Myocyte (in vitro differentiated cells): ENCODE data around the gene DGKK. TPM values are rescaled to one million over a fixed set of nuclear protein-coding genes. Genes with fewer than 3 reads are reported as not detected.
"Not testable (repeated sequence)": the region's sequence is repeated elsewhere in the genome, so short reads cannot be mapped to it uniquely, and the experiment has no call there.

Experiments used
- DNase-seq: peaks from one replicate; pipeline ENCODE4 v3.0.0-alpha.2; 2012; ENCODE audit warnings: low read depth
- total RNA-seq: library from RNA; depleted of rRNA; stranded (reverse); fragments of >200 nt; gene quantifications from 2 replicates; pipeline ENCODE4 v1.2.3, GENCODE V29; 2014

The DGKK gene
- total RNA-seq, 1 donor from 2014 or later = not detected

DNA sequence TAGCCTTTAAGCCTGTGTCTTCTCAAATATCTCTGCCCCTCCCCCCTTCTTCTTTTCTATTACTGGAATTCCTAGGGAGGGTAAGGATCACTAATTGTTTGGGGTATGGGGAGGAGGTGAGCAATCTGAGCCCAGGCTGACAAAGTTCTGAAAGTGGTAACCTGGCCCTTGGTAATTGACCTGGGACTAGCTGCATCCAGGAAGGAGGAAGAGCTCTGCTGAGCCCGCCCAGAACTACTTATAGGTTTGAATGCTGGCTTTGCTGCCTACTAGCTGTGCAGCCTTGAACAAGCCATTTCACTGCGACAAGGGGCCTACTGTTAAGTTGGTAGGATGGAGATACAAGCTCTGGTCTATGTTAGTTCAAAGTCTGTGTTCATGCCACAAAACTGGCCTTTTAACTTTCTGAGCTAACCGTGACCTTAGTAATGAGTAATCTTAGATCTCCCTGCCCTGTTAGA lies 37.8 kb downstream of the DGKK start:
- DNase-seq = no peak

DNA sequence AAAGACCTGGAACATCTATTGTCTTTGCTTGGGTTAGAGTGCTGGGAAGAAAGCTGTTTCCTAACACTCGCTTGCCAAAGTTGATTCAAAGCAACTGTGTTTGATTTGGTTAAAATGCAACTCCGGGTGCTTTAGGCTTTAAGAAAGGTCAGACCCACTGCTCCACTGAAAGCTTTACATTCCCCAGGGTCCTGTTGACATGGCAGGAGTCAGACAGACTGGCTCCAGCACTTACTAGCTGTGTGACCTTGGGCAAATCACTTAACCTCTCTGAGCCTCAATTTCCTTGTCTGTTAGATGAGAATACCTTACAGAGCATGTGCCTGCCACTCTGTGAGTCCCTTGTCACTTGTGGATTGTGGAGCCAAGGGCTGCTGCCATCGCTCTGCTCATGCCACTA lies 39.0 kb downstream of the DGKK start:
- DNase-seq = no peak

DNA sequence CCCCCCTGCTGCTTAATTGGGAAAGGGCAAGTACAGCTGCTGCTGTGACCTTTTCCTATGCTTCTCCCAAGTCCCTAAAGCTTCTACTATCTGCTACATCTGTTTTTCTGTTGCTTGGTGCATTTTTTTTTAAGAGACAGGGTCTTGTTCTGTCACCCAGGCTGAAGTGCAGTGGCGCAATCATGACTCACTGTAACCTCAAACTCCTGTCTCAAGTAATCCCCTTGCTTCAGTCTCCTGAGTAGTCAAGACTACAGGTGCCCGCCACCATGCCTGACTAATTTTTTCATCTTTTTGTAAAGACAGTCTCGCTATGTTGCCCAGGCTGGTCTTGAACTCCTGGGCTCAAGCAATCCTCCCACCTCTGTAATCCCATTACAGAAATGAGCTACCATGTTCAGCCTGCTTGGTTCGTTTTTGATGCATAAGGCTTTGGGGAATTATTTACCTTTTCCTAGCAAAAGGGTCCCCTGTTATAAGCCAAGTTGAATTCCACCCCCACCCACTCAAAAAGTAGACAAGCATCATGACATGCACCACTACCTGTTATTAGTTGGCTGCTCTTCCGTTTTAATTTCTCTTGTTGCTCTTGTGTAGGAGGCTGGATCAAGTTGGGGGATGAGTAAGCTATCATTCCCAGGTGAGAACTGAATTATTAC lies 39.6 kb downstream of the DGKK start:
- DNase-seq = no peak

DNA sequence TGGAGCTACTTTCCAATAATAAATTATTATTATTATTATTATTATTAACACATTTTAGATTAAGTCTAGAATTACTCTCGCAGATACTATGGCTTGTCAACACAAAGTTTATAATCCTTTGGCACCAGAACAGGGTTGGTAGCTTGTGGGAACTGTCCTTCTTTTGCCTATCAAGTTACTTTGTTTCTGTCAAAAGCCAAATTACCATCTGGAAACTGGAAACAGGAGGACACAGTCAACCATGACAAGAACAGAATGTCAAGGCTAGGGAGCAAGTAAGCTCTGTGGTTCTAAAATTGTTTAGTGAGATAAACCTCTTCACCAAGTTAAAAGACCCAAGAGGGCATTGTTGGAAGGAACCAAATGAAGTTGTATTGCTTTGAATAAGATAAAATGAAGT lies 42.5 kb downstream of the DGKK start:
- no peak for DNase-seq

DNA sequence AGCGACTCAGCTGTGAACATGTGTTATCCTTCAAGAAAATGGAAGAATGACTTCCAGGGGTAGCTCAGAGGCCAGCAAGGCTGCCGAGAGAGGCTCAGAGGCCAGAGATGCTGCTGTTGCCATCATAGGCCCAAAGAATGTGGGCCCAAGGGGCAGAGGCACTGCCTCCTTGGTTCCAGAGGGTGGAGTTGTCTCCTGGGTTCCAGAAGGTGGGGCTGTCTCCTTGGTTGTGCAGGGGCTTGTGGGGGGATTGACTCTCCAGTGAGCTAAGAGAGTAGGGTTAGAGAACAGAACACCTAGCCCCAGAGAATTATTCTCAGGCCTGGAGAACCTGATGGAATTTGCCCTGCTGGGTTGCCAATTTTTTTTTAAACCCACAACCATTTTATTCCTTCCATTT lies 62.6 kb downstream of the DGKK start:
- no peak for DNase-seq

DNA sequence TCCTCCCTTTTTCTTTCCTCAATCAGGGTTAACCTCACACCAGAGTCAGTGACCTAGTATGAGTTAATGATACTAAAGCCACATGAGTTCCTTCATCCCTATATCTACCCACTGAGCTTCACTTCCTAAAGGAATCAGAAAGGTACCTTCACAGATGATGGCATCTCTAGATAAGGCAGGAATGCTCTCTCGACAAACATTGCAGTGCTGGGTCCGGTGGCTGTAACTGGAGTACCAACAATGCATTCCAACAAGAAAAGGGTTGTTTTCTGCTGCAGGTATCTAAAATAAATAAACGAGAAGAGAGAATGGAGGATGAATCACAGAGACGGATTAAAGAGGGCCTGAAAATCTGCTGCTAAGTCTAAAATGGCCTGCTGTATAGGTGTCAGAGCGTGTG lies 66.7 kb downstream of the DGKK start:
- no peak for DNase-seq

DNA sequence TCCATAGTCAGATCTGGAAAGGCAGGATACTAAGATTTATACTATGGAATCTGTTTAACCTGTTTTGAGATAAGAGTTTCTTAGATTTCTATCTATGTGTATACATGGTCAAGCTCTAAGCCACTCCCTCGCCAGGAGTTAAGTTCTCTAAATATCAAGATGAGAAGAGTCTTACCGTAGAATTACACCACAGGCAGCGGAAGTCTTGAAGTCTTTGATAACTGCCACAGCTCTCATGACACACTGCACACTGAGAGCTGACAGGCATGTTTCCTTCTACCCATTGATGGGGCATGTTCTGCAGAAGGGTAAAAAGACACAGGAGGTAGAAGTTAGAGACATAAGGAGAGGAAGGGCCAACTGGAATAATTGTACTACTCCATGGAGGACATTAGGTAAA lies 67.7 kb downstream of the DGKK start:
- DNase-seq = no peak

DNA sequence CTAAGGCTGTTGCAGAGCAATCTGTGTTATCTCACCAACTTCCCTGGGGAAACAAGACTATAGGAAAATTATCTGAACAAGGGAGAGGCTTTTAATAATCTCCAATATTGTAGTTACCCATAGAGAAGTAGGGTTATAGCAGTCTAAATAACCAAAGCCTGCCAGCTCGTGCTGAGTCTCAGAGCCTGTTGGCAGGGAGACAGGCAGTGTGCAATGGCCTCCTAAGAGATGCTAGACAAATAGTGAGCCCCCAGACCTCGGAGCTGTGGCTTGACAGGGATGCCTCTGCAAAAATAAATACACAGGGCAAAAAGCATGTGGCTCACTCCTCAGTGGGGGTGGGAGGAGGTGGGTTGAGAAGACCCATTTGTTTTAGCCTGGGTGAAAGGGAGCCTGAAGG lies 76.7 kb downstream of the DGKK start:
- DNase-seq = no peak

DNA sequence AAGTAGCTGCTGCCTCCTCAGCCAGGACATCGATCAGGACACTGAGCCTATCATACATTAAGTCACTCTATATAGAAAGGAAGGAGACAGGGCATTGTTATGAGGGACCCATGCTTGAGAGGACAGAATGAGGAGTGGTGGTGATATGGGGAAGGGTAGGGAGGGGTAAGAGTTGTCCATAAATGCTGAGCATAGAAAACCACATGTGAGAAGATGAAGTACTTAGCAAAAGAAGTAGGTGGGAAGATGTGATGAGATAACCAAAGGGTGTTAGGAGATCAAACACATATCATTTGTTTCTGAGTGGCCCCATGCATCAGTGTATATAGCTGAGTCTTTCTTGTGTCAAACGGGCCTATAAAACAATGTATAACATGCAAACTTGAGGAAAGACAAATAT lies 84.1 kb downstream of the DGKK start:
- no peak for DNase-seq

DNA sequence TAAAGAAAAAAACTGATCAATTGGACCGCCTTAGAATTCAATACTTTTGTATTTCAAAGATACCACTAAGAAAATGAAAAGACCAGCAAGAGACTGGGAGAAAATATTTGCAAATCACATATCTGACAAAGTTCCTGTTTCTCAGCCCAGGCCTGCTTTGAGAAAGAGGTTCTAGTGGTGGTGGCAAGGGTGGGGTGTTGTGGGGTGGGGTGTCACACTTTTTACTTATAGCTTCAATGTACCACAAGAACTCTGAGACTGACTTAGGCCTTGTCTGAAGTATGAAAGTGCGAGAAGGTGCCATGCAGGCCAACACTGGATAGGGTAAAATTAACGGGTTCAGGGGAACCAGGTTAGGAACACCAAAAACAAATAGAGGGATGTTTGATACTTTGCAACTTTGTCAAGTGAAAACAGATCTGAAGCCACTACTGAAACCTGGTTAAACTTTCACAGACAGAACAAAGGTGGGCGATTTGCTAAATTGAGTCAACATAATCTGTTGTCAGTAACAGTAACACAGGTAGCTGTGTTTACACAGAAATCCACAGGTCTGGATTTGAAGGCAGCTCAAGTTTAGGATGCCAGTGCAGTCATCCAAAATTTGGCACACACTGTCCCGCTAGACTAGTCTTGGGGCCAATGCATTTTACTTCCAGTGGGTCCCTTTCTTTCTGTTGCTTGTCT lies 88.8 kb downstream of the DGKK start:
- no peak for DNase-seq

DNA sequence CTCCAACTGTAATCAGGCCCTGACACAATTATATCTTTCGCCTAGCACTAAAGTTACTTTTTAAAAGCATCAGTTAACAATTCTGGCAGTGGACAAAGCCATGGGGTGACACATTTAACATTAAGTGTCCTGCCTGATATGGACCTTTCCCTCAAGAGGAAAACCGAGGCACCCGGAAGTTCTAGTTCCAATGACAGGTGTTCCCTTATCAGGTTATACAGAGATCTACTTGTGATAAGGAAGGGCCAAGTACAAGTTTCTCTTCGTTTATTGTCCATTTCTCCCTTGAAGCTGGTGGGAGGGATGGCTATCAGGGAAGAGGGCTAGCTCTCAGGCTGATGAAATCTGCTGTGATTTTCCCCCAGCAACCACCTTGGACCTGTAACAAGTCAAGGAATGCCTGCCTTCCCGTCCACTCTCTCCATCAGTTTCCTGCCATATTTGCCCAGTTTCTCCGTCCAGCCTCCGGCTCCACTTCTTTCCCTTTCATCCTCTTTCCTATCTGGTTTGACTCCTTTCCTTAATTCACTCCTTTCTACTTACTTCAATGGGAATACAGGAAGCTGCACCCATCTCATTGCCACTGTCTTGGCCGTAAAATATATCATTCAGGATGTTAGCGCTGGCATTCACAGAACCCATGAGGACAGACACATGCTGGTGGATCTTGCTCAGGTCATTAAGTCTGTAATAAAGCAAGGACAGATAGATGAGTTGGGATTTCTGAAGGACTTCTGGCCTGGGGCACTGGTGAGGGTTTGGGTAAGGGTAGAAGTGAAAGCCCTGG lies 95.0 kb downstream of the DGKK start:
- DNase-seq = no peak

DNA sequence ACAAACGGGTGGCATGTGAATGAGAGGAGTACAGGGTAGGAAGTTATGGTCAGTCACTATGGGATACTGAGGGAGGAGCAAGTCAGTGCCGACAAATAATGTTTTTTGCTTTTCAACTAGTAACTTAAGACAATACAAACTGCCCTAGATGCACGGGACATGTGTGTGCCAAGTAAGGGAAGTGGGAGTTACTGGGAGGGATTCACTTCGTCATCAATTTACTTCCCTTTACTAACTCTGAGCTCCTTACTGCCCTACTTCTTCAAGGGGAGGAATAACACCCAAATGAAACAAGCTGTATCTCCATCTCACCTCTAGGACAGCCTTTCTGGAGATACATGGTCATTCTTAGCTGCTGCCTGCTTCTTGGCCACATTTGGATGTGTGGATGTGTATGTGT lies 97.7 kb downstream of the DGKK start:
- DNase-seq = no peak

DNA sequence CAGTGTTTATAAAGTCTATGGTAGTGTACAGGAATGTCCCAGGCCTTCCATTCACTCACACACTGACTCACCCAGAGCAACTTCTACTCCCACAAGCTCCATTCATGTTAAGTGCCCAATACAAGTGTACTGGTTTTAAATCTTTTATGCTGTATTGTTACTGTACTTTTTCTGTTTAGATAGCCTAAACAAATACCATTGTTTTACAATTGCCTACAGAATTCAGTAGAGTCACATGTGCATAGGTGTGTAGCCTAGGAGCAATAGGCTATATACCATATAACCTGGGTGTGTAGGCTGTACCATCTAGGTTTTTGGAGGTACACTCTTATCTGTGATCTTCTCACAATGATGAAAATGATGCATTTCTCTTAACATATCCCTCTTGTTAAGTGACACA lies 126.7 kb downstream of the DGKK start:
- DNase-seq = no peak

DNA sequence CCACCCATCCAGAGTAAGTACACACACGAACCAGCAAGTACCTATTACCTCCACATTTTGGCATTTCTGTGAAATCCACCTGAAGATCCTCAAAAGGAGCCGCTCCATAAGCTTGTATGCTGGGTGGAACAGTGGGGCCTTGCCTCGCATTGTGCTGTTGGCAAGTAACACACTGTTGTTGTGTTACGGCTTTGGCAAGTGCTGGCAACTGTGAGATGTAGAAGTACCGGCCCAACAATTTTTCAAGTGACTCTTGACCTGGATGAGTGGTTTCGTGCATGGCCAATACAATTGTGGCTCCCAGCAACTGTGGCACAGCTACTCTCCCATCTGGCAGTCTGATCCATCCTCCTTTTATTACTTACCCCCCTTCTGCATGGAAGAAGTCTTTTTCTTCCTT lies 137.3 kb downstream of the DGKK start:
- no peak for DNase-seq

DNA sequence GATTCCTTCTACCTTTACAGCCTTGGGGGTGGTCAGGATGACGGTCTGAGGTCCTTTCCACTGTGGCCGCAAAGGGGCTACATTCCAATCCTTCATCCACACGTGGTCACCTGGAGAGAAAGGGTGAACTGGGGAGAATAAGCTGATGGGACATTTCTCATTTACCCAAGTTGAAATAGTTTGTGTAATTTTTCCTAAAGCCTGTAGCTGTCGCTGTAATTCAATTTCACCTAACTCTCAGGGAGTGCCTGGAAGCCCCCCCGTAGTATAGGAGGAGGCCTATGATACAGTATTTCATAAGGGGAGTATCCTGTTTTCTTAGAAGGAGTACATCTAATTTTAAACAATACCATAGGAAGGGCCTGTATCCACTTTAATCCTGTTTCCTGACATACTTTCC lies 138.0 kb downstream of the DGKK start:
- not testable (repeated sequence) for DNase-seq

DNA sequence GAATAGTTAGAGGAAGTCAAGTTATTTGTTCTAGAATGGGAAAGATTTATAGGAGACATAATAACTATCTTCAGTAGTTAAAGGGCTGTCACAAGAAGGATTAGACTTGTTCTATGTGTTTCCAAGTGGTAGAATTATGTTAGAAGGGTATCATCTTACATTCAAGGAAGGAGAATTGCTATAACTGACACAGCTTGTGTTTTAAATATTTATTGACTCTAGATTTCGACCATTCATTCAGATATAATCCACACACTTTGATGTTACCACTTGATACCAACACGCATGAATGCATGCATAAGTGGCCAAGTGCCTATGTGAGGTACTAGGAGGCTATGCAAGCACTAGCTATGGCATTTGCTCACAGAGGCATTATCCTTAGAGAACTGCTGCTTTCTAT lies 143.4 kb downstream of the DGKK start:
- no peak for DNase-seq
